CD4-positive, alpha-beta T cell (primary cell): ENCODE results near the gene GYG2. TPM values are rescaled to one million over a fixed set of nuclear protein-coding genes. Genes with fewer than 3 reads are reported as not detected.
"Not testable (repeated sequence)": the region's sequence is repeated elsewhere in the genome, so short reads cannot be mapped to it uniquely, and the experiment has no call there.

Experiments
- ATAC-seq: fragments of 200-7000 bp; cut with Tn5 transposase; one replicate; pipeline ENCODE4 v1.10.0; 2022; ENCODE audit warnings: mild to moderate bottlenecking; ENCODE audit not compliant: poor library complexity
- CTCF ChIA-PET: fragments of 350-600 bp; sonication (Branson Sonifier 250); formaldehyde crosslinking; loops from one replicate; lab custom pipeline; 2021; ENCODE audit warnings: antibody characterized with exemption, inconsistent platforms; lab: Charles Lee
- POLR2A ChIA-PET: fragments of 350-600 bp; sonication (Branson Sonifier 250); formaldehyde crosslinking; loops from one replicate; lab custom pipeline; 2021; ENCODE audit warnings: antibody characterized with exemption, inconsistent platforms; lab: Charles Lee
- DNase-seq, 14 experiments: peaks; one replicate each; pipeline ENCODE4 v3.0.0-alpha.2; 2013 to 2020; ENCODE audit warnings: mixed read lengths in 2 of 14
- H3K27ac ChIP-seq, 2 donors: one replicate each; pipeline versions ENCODE4 v1.5.1 to v1.7.0; 2013; ENCODE audit warnings: low read length in 2 of 2, low read depth in 1 of 2, mild to moderate bottlenecking in 1 of 2
- H3K27me3 ChIP-seq, 2 experiments: 1 replicate in 1 of 2; 2 replicates in 1 of 2; pipeline versions ENCODE4 v1.6.1 to v1.7.0; 2013; ENCODE audit warnings: low read length in 2 of 2, control low read depth in 1 of 2, mild to moderate bottlenecking in 1 of 2, moderate library complexity in 1 of 2; ENCODE audit not compliant: insufficient read depth in 2 of 2, control insufficient read depth in 1 of 2
- H3K36me3 ChIP-seq: one replicate; pipeline ENCODE4 v1.6.1; 2013; ENCODE audit warnings: low read length, control low read depth; ENCODE audit not compliant: insufficient read depth
- H3K4me1 ChIP-seq: one replicate; pipeline ENCODE4 v1.6.1; 2013; ENCODE audit warnings: low read length, control low read depth; ENCODE audit not compliant: insufficient read depth
- H3K4me3 ChIP-seq: one replicate; pipeline ENCODE4 v1.5.1; 2013; ENCODE audit warnings: mild to moderate bottlenecking, low read length, moderate library complexity
- H3K9me3 ChIP-seq, 2 experiments: 1 replicate in 1 of 2; 2 replicates in 1 of 2; pipeline versions ENCODE4 v1.6.1 to v1.7.0; 2013; ENCODE audit warnings: low read length in 2 of 2, mild to moderate bottlenecking in 2 of 2, control low read depth in 1 of 2, moderate library complexity in 1 of 2; ENCODE audit not compliant: control insufficient read depth in 1 of 2, insufficient read depth in 1 of 2
- H3K27ac Mint-ChIP-seq: one replicate; pipeline ENCODE4 v1.8.0; 2020; ENCODE audit warnings: mixed read lengths
- H3K27me3 Mint-ChIP-seq: one replicate; pipeline ENCODE4 v1.8.0; 2021; ENCODE audit warnings: mixed read lengths
- H3K36me3 Mint-ChIP-seq: one replicate; pipeline ENCODE4 v1.8.0; 2021; ENCODE audit warnings: low read depth, mixed read lengths
- H3K4me1 Mint-ChIP-seq: one replicate; pipeline ENCODE4 v1.8.0; 2021; ENCODE audit warnings: low read depth, mixed read lengths
- H3K4me3 Mint-ChIP-seq: one replicate; pipeline ENCODE4 v1.8.0; 2020; ENCODE audit warnings: mild to moderate bottlenecking, mixed read lengths
- H3K9me3 Mint-ChIP-seq: one replicate; pipeline ENCODE4 v1.8.0; 2020; ENCODE audit warnings: mixed read lengths
- intact Hi-C, 2 experiments: fragments of 100-400 bp; cut with DNase I in 1 of 2; cut with micrococcal nuclease in 1 of 2; formaldehyde crosslinking; loops; one replicate each; pipeline versions ENCODE4 v1.15.1 to v1.9.0; 2023 to 2025; cut with DNase I, micrococcal nuclease
- total RNA-seq, 174 experiments: library from RNA in 2 of 174; stranded (reverse) in 2 of 174; gene quantifications; one replicate each; pipeline ENCODE4 v1.2.3 and lab custom pipeline; 2021 to 2026
- TF ChIP-seq, protein P1 (sequence below): fragments of 200-600 bp; IDR thresholded peaks from one replicate; pipeline ENCODE4 v1.8.0; 2022; ENCODE audit warnings: antibody characterized with exemption, mild to moderate bottlenecking

Gene GYG2
- total RNA-seq, 2 experiments from 2014 or later = not detected

DNA sequence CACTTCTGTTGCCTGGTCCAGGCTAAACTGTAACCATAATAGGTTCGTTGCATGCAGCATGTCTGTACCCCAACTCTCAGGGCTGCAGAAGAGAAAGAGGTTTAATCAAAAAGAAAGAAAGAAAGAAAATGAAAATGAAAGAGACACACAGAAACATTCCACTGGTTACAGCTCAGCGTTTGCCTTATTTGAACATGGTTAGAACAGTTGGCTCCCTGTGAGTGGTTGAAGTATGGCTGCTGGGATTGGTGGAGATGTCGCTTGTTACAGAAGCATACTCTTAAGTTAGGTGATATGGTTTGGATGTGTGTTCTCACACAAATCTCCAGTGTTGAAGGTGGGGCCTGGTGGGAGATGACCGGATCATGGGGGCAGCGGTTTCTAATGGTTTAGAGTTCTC is 64.1 kb downstream of the GYG2 start:
- H3K9me3 Mint-ChIP-seq = no peaks in the 10 kb centered on the region
- POLR2A ChIA-PET = no interaction called here
- no peak overlapping the region for H3K4me3 Mint-ChIP-seq
- no peaks in the 10 kb centered on the region for H3K9me3 ChIP-seq
- DNase-seq (no peak), ATAC-seq (no peak)
- no peak overlapping the region for H3K4me3 ChIP-seq
- H3K4me1 ChIP-seq = no peaks in the 10 kb centered on the region
- H3K4me1 Mint-ChIP-seq = peaks cover 8% of the 10 kb centered on the region
- no peaks in the 10 kb centered on the region for H3K36me3 ChIP-seq
- no peaks in the 10 kb centered on the region for H3K27me3 ChIP-seq
- no peak overlapping the region for H3K27ac ChIP-seq
- no peak overlapping the region for H3K27ac Mint-ChIP-seq
- no peaks in the 10 kb centered on the region for H3K27me3 Mint-ChIP-seq
- H3K36me3 Mint-ChIP-seq = no peaks in the 10 kb centered on the region
- TF ChIP-seq, protein P1, sequence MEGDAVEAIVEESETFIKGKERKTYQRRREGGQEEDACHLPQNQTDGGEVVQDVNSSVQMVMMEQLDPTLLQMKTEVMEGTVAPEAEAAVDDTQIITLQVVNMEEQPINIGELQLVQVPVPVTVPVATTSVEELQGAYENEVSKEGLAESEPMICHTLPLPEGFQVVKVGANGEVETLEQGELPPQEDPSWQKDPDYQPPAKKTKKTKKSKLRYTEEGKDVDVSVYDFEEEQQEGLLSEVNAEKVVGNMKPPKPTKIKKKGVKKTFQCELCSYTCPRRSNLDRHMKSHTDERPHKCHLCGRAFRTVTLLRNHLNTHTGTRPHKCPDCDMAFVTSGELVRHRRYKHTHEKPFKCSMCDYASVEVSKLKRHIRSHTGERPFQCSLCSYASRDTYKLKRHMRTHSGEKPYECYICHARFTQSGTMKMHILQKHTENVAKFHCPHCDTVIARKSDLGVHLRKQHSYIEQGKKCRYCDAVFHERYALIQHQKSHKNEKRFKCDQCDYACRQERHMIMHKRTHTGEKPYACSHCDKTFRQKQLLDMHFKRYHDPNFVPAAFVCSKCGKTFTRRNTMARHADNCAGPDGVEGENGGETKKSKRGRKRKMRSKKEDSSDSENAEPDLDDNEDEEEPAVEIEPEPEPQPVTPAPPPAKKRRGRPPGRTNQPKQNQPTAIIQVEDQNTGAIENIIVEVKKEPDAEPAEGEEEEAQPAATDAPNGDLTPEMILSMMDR = no peak
- CTCF ChIA-PET = no interaction called here
- intact Hi-C loops = no loop called here

GRCh38 chrX:2894885-2895292 is 66.2 kb downstream of the GYG2 start:
- no peak overlapping the region for H3K27ac Mint-ChIP-seq
- intact Hi-C loops = no loop called here
- ChIA-PET POLR2A (no interaction called here), CTCF (interaction anchor here (0.7 kb wide), 1 partner anchor 14 kb away, joined by 3 read pairs; no protein-coding TSS in a partner anchor)
- Histone ChIP-seq H3K4me1 (no peaks in the 10 kb centered on the region), H3K27me3 (no peaks in the 10 kb centered on the region), H3K27ac (no peak overlapping the region), H3K9me3 (no peaks in the 10 kb centered on the region), H3K36me3 (no peaks in the 10 kb centered on the region), H3K4me3 (no peak overlapping the region)
- TF ChIP-seq, protein P1 = no peak
- ATAC-seq (no peak), DNase-seq (no peak)
- H3K4me1 Mint-ChIP-seq = peaks cover 5% of the 10 kb centered on the region
- H3K9me3 Mint-ChIP-seq = no peaks in the 10 kb centered on the region
- H3K36me3 Mint-ChIP-seq = no peaks in the 10 kb centered on the region
- no peak overlapping the region for H3K4me3 Mint-ChIP-seq
- peaks cover 4% of the 10 kb centered on the region for H3K27me3 Mint-ChIP-seq

DNA sequence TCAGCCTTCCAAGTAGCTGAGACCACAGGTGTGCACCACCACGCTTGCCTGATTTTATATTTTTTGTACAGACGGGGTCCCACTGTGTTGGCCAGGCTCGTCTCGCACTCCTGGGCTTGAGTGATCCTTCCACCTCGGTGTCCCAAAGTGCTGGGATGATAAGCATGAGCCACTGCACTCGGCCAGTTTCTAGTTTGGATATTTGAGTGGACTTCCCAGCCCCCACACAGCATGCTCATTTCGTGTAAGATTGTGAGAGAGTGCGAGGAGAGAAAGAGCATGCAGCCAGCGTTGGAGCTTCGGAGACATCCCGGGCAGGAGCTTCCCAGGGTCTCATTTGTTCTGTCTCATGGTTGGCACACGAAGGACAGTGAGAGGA is 68.6 kb downstream of the GYG2 start:
- intact Hi-C loops = no loop called here
- Mint-ChIP-seq H3K36me3 (no peaks in the 10 kb centered on the region), H3K4me1 (peaks cover 5% of the 10 kb centered on the region), H3K27ac (no peak overlapping the region), H3K4me3 (no peak overlapping the region), H3K27me3 (peaks cover 4% of the 10 kb centered on the region), H3K9me3 (no peaks in the 10 kb centered on the region)
- no peak for ATAC-seq
- ChIA-PET CTCF (no interaction called here), POLR2A (no interaction called here)
- H3K4me3 ChIP-seq = no peak overlapping the region
- no peak for DNase-seq
- H3K9me3 ChIP-seq = no peaks in the 10 kb centered on the region
- no peak overlapping the region for H3K27ac ChIP-seq
- no peaks in the 10 kb centered on the region for H3K27me3 ChIP-seq
- no peaks in the 10 kb centered on the region for H3K4me1 ChIP-seq
- TF ChIP-seq, protein P1 = no peak
- no peaks in the 10 kb centered on the region for H3K36me3 ChIP-seq

GRCh38 chrX:2897690-2898623 is 69.2 kb downstream of the GYG2 start:
- ATAC-seq, H3K9me3 ChIP-seq, H3K9me3 Mint-ChIP-seq, H3K27me3 ChIP-seq, H3K4me1 Mint-ChIP-seq, H3K36me3 ChIP-seq, CTCF ChIA-PET, H3K4me1 ChIP-seq, H3K27me3 Mint-ChIP-seq, H3K4me3 ChIP-seq, H3K36me3 Mint-ChIP-seq, H3K27ac Mint-ChIP-seq, POLR2A ChIA-PET, H3K27ac ChIP-seq, intact Hi-C loops, H3K4me3 Mint-ChIP-seq: not testable (repeated sequence)
- peak in 2 of 14 experiments; percentile 1 to 45 for DNase-seq
